Measurements from ENCODE around the gene RTL1. TPM values are rescaled to one million over a fixed set of nuclear protein-coding genes. Genes with fewer than 3 reads are reported as not detected.

Gene RTL1
- total RNA-seq, 1 donor from 2014 or later, result not detected

- intact Hi-C loops (cut with DNase I), result no loop called here
- Histone ChIP-seq H3K4me1 (no peaks in the 10 kb centered on the region), H3K27ac (no peak overlapping the region), H3K36me3 (no peaks in the 10 kb centered on the region), H3K9me3 (no peaks in the 10 kb centered on the region), H3K4me3 (no peak overlapping the region), H3K27me3 (ENCODE audit: low read depth) (no peaks in the 10 kb centered on the region)
- DNase-seq (peak; percentile 32), ATAC-seq (no peak)
- no peak for TF ChIP-seq CTCF (IDR thresholded peaks at IDR 0.05)
Measured at GRCh38 chr14:100841761-100842403, 61.6 kb downstream of the RTL1 start.

GRCh38 chr14:100841066-100841760 is 62.3 kb downstream of the RTL1 start:
- no peaks in the 10 kb centered on the region for H3K9me3 ChIP-seq
- no peaks in the 10 kb centered on the region for H3K36me3 ChIP-seq
- no peak overlapping the region for H3K27ac ChIP-seq
- DNase-seq, result peak; percentile 44
- H3K4me3 ChIP-seq, result no peak overlapping the region
- no peak for TF ChIP-seq CTCF (IDR thresholded peaks at IDR 0.05)
- H3K27me3 ChIP-seq (ENCODE audit: low read depth), result no peaks in the 10 kb centered on the region
- ATAC-seq, result no peak
- H3K4me1 ChIP-seq, result no peaks in the 10 kb centered on the region
- intact Hi-C loops (cut with DNase I), result no loop called here

- Histone ChIP-seq H3K9me3 (no peaks in the 10 kb centered on the region), H3K36me3 (no peaks in the 10 kb centered on the region), H3K4me1 (no peaks in the 10 kb centered on the region), H3K27me3 (ENCODE audit: low read depth) (no peaks in the 10 kb centered on the region), H3K4me3 (no peak overlapping the region), H3K27ac (no peak overlapping the region)
- DNase-seq (peak; percentile 20), ATAC-seq (no peak)
- TF ChIP-seq CTCF (IDR thresholded peaks at IDR 0.05), result no peak
- intact Hi-C loops (cut with DNase I), result no loop called here
Measured at GRCh38 chr14:100840286-100841065, 63.0 kb downstream of the RTL1 start.

- ATAC-seq (no peak), DNase-seq (peak; percentile 38)
- no peak for TF ChIP-seq CTCF (IDR thresholded peaks at IDR 0.05)
- H3K9me3 ChIP-seq, result no peaks in the 10 kb centered on the region
- H3K4me1 ChIP-seq, result no peaks in the 10 kb centered on the region
- H3K27me3 ChIP-seq (ENCODE audit: low read depth), result no peaks in the 10 kb centered on the region
- H3K36me3 ChIP-seq, result no peaks in the 10 kb centered on the region
- H3K4me3 ChIP-seq, result no peak overlapping the region
- intact Hi-C loops (cut with DNase I), result no loop called here
- no peak overlapping the region for H3K27ac ChIP-seq
Measured at GRCh38 chr14:100839681-100840111, 63.8 kb downstream of the RTL1 start.

- ATAC-seq (no peak), DNase-seq (no peak)
- Histone ChIP-seq H3K4me1 (no peaks in the 10 kb centered on the region), H3K9me3 (no peaks in the 10 kb centered on the region), H3K4me3 (no peak overlapping the region), H3K36me3 (no peaks in the 10 kb centered on the region), H3K27me3 (ENCODE audit: low read depth) (no peaks in the 10 kb centered on the region), H3K27ac (no peak overlapping the region)
- intact Hi-C loops (cut with DNase I), result no loop called here
- no peak for TF ChIP-seq CTCF (IDR thresholded peaks at IDR 0.05)
Measured at GRCh38 chr14:100839315-100839585, 64.3 kb downstream of the RTL1 start.

Measured in lower lobe of right lung (tissue), 2 donors.